NCI-H2196 treated with DMSO at 0.1 percent for 48 hours (cell line): ENCODE measurements around the gene RNF157.
A peak's percentile ranks its signal among the peaks of the same experiment; 100 is the strongest.

Source experiments
- DNase-seq: peaks from one replicate; lab custom pipeline; 2025; ENCODE audit not compliant: unreplicated experiment; lab: John Stamatoyannopoulos, UW

RNF157 gene

DNA sequence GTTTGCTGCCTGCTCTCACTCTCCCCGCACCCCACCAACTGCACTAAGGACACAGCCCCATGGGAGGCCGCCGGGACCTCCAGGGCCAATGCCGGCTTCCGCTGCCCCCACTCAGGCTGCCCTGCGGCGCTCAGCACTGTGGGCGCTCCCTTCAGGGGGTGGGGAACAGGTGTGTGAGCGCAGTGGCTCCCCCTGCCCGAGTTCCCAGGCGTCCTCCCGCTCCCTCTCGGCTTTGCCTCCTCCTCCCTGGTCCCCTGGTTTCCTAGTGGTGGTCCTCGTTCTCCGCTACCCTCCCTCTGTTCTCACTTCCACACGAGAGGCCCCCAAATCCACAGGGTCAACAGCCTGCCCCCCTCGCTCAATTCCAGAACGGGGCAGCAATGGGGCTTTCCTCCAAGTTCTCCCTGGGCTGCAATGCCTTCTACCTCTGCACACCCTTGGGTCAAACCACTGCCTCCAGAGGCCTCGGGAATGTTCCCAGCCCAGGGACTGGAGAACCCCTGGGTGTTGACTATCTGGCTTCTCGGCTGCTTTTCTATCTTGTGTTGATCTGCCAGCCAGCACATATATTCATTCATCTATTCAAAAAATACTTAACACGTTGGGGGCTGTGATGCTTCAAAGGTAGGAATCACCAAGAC is 109.1 kb downstream of the RNF157 start:
- no peak for DNase-seq

DNA sequence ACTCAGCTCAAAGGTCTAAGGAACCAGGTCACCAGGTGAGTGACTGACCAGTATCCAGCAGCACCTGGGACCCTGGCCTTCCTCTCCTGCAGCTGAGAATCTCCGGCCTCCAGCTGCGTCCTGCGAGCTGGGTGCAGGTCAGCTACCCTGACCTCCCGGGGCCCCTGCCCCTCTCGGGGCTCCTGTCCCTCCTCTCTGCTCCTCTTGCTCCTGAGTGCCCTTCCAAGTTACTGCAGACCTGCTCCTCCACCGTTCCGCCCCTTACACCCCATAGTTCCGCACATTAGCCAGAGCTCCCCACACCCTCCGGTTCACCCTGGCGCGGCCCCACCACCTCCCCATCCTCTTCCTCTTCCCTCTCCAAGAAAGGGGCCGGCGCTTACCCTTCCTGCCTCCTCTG is 109.8 kb downstream of the RNF157 start:
- DNase-seq, result no peak

- DNase-seq, result no peak
Observed at GRCh38 chr17:76125922-76126321, 114.4 kb downstream of the RNF157 start.

DNA sequence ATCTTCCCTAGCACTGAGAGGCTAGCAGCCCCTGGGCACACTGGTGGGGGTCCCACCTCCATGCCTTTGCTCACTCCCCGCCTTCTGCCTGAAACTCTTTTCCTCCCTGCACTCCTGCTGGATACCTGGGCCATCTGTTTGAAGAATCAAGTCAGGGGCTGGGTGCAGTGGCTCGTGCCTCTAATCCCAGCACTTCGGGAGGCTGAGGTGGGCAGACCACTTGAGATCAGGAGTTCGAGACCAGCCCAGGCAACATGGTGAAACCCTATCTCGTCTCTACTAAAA is 115.0 kb downstream of the RNF157 start:
- no peak for DNase-seq

GRCh38 chr17:76124582-76125390 is 115.5 kb downstream of the RNF157 start:
- no peak for DNase-seq

DNA sequence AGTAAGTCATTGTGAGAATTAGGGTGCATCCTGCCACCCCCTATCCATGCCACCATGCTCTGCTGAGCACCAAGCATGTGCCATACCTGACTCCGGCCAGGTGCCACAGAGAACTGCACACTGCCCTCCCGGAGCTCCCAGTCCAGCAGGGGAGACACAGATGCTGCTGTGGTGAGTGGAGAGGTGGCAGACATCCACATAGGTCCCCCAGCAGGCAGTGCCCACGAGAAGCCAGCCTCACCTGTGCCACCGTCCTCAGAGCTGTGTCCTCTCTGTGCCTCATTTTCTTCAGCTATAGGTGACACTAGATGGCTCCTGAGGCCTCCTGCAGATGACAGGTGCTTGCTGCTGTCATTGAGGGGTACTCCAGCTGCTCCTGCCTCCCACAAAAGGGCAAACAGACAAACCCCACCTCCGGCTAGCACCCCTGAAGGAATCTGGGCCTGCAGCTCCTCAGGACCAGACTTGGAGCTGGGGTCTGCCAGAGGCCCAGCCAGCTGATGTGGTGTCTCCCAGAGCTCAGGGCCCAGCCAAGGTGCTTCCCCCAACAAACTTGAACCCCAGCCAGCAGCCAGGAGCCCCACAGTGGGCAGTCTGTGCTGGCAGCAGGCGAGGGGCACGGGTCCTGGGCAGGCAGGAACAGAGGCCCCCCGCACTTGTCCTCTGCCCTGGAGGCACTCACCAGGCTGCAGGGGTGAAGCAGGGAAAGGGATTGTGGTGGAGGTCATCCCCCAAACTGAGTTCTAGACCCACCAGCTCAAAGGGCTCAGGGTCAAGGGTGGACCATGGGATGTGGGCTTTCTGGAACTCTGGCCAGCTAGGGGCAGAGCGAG is 116.3 kb downstream of the RNF157 start:
- no peak for DNase-seq

DNA sequence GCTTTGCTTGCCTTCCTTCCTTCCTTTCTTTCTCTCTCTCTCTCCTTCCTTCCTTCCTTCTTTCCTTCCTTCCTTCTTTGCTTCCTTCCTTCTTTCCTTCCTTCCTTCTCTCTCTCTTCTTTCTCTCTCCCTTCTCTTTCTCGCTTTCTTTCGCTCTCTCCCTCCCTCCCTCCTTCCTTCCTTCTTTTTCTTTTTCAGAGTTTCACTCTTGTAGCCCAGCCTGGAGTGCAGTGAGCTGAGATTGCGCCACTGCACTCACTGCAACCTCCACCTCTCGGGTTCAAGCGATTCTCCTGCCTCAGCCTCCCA is 117.1 kb downstream of the RNF157 start:
- DNase-seq, result no peak

DNA sequence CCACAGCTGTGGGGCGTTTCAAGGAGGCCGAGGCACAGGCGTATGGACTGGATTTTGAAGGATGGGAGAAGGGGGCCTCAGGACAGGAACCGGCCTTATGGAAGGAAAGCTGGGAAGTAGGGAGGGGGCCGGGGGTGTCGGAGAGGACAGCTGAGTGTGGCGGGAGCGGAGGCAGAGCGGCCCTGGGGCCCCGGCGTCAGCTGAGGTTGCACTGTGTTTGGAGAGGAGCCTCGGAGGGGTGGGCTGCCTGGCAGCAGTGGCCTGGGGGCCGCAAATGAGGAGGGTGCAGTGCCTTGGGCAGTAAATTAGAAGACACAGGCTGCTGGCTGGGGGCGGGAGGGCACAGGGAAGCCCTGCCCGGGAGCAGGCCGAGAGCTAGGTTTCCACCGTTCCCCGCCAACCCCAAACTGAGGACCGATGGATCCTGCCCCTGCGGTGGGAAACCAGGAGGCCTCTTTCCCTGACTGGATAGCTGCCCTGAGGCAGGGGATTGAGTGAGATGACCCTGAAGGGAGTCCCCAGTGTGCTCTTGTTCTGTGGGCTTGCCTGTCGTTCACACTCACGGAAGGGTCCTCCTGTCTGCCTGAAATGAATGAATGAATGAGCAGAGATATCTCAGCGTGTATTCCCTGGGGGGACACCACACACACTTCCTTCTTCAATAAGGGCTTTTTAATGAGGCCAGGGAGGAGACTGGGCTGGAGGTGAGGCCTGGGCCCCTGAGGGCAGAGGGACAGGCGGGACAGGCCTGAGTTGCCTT is 117.7 kb downstream of the RNF157 start:
- DNase-seq, result no peak

DNA sequence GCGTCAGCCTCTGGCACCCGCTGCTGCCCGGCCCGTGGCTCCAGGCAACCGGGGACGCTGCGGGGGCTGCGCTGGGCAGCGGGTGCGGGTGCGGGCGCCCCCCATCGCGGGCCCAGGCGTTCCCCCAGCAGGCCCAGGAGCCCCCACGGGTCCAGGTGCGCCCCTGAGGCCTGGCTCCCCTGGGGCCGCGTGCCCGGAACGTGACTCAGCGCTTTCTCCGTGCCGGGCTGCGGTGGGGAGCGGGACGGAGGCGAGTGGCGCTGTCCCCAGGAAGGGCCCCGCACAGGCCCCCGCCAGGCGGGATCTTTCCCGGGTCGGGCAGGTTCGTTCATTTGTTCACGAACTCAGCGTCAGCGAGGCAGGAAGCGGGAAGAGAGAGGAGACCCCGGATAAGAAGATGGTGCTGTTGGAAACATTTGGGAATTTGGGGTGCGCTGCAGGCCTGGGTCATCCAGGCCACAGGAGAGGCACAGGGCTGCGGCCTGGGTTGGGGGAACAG is 118.3 kb downstream of the RNF157 start:
- no peak for DNase-seq

GRCh38 chr17:76120658-76121008 is 119.7 kb downstream of the RNF157 start:
- DNase-seq, result no peak

- DNase-seq, result no peak
Observed at GRCh38 chr17:76119409-76120371, 120.6 kb downstream of the RNF157 start.

- DNase-seq, result no peak
Observed at GRCh38 chr17:76115138-76115754, 125.0 kb downstream of the RNF157 start.

DNA sequence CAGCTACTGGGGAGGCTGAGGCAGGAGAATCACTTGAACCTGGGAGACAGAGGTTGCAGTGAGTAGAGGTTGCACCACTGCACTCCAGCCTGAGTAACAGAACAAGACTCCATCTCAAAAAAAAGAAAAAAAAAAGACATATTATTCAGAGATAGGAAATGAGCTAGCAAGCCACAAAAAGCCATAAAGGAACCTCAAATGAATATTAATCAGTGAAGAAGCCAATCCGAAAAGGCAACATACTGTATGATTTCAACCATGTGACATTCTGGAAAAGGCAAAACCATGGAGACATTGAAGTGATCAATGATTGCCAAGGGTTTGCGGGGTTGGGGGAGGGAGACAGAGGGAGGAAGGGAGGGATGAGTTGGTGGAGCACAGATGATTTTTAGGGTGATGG is 128.3 kb downstream of the RNF157 start:
- no peak for DNase-seq

DNA sequence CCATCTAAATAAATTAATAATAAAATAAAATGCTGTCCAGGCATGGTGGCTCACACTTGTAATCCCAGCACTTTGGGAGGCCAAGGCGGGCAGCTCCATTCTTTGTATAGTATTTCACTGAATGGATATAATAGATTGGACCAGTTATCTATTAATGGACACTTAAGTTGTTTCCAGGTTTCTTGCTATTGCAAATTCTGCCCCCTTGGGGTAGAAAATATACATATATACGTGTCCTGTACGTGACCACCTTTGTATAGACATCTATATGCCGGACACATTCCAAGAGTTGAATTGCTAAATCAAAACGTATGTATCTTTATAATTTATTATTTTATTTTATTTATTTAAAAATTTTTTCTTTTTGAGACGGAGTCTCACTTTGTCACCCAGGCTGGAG is 132.8 kb downstream of the RNF157 start:
- DNase-seq, result no peak

DNA sequence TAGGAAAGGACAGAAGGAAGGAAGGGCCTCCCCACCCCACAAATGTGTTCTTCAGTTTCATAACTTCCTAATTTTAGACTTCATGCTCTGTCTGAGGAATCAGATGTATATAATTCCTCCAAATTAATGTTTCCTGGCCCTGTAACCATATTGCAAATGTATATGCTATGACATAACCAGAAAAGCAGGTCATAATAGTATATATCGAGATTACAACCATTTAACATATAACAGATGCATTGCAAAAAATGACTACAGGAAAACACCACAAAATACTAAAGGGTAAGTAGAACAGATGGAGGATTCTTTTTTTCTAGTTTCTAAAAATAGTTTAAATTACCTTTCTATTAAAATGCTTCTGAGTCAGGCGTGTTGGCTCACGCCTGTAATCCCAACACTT is 133.6 kb downstream of the RNF157 start:
- DNase-seq, result no peak

DNA sequence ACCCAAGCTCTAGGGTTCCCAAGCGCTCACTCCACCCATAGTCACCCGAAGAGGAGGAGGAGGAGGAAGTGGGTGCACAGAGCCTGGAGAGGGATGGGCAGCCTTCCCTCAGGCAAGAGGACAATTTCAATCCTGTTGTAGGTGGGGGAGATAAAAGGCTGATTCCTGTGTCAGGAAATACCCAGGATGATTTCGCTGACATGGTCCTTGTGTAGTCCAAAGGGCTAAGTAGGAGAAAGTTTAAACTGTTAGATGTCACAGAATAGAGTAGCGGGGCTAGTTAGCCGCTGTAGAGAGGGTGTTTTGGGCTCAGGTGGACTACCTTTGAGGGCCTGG is 135.4 kb downstream of the RNF157 start:
- DNase-seq, result no peak

DNA sequence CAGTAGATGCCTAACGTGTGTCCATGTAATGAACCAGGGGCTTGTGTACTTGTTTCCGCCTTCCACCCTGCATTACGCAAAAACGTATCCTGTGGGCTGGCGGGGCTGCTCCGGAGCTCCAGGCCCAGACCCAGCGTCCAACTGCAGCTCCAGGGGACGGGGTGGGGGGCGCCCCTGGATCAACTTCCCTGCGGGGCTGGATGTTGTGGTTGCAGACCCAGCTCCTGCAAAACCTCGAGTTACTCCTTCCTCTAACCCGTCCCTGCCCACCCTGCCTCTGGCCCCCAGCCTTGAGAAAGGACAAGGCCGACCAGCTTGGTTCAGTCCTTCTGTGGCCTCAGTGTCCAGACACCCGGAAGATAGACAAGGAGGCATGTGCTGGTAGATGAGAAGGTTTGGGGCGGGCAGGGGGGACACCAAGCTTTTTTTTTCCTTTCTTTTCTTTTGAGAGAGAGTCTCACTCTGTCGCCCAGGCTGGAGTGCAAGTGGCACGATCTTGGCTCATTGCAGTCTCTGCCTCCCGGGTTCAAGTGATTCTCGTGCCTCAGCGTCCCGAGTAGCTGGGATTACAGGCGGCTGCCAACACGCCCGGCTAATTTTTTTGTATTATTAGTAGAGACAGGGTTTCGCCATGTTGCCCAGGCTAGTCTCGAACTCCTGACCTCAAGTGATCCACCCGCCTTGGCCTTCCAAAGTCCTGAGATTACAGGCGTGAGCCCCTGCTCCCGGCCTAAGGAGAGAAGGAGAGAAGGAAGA is 136.0 kb downstream of the RNF157 start:
- no peak for DNase-seq

DNA sequence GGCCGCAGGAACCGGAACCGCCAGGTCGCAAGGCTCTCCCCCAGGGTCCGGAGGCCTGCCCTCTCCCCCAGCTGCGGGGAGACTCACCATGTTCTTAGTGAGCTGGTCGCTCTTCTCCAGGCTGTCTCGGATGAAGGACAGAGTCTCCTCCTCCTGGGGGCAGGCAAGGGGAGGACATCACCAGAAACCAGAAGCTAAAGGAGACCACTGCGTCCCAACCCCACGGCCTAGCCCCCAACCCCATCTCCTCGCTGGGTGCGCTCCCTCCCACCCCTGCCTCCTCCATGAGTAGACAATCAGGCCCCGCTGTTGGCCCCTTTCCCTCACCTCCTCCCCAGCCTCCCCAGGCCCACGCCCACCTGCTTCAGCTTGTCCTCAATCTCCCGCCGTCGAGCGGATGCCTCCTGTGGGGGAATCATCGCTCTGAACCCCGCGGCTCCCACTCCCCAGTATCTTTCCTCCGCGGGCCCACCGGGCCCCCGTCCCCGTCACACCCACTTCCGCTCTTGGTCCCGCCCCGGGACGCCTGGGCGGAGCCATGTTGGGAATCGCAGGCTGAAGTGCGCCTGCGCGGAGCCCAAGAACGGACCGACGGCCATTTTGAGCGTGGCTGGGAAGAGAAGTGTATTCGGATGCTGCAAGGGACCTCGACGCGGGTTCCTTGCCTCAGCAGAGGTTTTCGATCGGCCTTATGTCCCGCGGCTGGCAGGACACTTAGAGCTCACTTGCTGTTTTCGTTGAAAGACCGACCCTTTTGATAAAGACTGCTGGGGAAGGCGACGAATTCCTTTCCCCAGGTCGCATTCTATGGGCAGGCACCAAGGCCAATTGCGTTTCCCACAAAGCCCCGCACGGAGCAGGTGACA is 136.8 kb downstream of the RNF157 start, which contains the start of gene EXOC7:
Gene EXOC7 (minus strand): TSS at position 514 of the 866 bp plus-strand sequence. CDS start 95 bp downstream, at position 419.
- DNase-seq, result peak; percentile 92
